Stimulated activated naive B cell treated with anti-CD40 and anti-IgM and Interleukin-4, amounts not matched to agents 10 μg/mL and 1 μg/mL and 100 μg/mL, for 72 hours (primary cell): ENCODE results near the gene ALOXE3.
"Not testable (repeated sequence)": the region's sequence is repeated elsewhere in the genome, so short reads cannot be mapped to it uniquely, and the experiment has no call there.

Experiments used
- ATAC-seq, 2 donors: fragments of 150-1000 bp; cut with Tn5 transposase; replicated peaks; 2 replicates each; pipeline ENCODE4 v1.10.0; 2021; ENCODE audit warnings: moderate library complexity in 1 of 2
- DNase-seq: peaks from one replicate; pipeline ENCODE4 v3.0.0; 2021
- H3K27ac Mint-ChIP-seq: one replicate; pipeline ENCODE4 v1.8.0; 2022; ENCODE audit warnings: mild to moderate bottlenecking, mixed read lengths
- H3K27me3 Mint-ChIP-seq, 2 donors: one replicate each; pipeline ENCODE4 v1.8.0; 2022; ENCODE audit warnings: mixed read lengths in 2 of 2
- H3K36me3 Mint-ChIP-seq, 2 donors: one replicate each; pipeline ENCODE4 v1.8.0; 2022; ENCODE audit warnings: mixed read lengths in 2 of 2, mild to moderate bottlenecking in 1 of 2
- H3K4me1 Mint-ChIP-seq, 2 donors: one replicate each; pipeline ENCODE4 v1.8.0; 2022; ENCODE audit warnings: mixed read lengths in 2 of 2, mild to moderate bottlenecking in 1 of 2
- H3K4me3 Mint-ChIP-seq, 2 donors: one replicate each; pipeline ENCODE4 v1.8.0; 2022; ENCODE audit warnings: mild to moderate bottlenecking in 2 of 2, mixed read lengths in 2 of 2, moderate library complexity in 1 of 2
- H3K9me3 Mint-ChIP-seq, 2 donors: one replicate each; pipeline ENCODE4 v1.8.0; 2022; ENCODE audit warnings: mixed read lengths in 2 of 2, mild to moderate bottlenecking in 1 of 2

ALOXE3 gene

DNA sequence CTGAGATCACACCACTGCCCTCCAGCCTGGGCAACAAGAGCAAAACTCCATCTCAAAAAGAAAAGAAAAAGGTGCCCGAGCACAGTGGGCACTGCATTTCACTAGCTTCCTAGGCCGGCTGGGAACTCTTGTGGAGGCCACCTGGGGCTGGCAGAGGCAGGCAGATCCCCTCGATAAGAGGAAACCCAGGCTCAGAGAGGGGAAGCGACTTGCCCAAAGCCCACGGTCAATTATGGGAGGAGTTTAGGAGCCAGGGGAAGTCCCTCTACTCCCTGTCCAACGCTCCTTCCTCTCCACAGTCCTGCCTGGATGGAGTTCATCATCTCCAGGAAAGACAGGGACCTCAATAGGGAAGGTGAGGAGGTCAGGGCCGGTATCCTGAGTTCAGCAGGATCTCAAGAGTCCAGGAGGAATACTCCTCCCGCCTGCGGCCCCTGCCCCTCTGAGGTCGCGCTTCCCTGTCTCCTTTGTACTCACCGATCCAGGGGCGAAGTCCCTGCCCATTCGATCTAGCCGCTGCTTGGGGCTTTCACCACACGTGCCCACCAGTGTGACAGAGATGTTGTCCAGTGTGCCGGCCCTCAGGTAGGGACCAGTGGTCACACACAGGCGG, 841 bp downstream of the ALOXE3 start:
- Mint-ChIP-seq H3K36me3 (peaks cover 5 to 20% of the 10 kb centered on the region in 2 donors), H3K4me1 (peaks cover 40 to 42% of the 10 kb centered on the region in 2 donors), H3K27me3 (peaks cover 57 to 77% of the 10 kb centered on the region in 2 donors), H3K4me3 (peak overlapping the region; percentile 90 to 98), H3K9me3 (no peaks in the 10 kb centered on the region), H3K27ac (no peak overlapping the region)
- ATAC-seq = no peak
- DNase-seq = no peak

DNA sequence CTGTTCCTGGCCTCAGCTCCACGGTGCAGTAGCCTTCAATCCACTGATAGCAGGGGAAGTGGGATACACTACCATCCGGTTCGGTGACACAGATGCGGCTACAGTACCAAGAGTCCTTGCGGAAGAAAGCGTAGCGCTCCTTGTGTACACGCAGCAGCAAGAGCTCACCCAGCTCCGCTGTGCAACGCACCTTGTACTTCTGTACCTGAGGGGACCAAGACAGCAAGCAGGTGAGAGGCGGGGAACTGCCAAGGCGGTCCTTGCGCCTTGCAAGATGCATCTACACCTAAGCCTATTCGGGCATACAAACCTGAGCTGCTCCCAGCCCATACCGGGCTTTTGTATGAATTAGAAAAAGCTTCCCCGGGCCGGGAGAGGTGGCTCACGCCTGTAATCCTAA, 1.5 kb downstream of the ALOXE3 start:
- Mint-ChIP-seq H3K36me3 (peaks cover 5 to 20% of the 10 kb centered on the region in 2 donors), H3K4me1 (peaks cover 37 to 39% of the 10 kb centered on the region in 2 donors), H3K4me3 (no peak overlapping the region), H3K27me3 (peaks cover 61 to 82% of the 10 kb centered on the region in 2 donors), H3K9me3 (no peaks in the 10 kb centered on the region), H3K27ac (no peak overlapping the region)
- DNase-seq (no peak), ATAC-seq (no peak)

DNA sequence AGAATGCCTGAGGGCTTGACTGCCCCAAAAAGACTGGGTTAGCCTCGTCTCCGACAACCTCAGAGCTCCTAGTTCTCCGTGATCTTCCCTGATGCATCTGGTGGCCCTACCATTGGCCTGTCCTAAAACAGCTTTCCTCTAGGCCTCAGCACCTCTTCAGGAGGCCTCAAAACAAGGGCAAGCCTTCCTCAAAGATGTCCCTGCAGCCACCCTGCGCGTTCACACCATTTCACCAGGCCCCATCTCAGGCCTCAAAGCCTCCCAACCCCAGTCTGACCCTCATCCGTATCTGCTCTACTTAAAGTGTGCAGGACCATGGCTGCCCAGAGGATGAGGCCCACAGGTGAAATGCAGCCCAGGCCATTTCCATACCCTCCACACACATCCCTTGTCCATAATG, 7.4 kb downstream of the ALOXE3 start:
- DNase-seq (no peak), ATAC-seq (no peak)
- Mint-ChIP-seq H3K4me3 (peak overlapping the region; percentile 26 to 41), H3K36me3 (no peaks in the 10 kb centered on the region), H3K27me3 (peaks cover 57 to 91% of the 10 kb centered on the region in 2 donors), H3K9me3 (no peaks in the 10 kb centered on the region), H3K27ac (peak overlapping the region; percentile 51), H3K4me1 (peaks cover 0 to 11% of the 10 kb centered on the region in 2 donors)

DNA sequence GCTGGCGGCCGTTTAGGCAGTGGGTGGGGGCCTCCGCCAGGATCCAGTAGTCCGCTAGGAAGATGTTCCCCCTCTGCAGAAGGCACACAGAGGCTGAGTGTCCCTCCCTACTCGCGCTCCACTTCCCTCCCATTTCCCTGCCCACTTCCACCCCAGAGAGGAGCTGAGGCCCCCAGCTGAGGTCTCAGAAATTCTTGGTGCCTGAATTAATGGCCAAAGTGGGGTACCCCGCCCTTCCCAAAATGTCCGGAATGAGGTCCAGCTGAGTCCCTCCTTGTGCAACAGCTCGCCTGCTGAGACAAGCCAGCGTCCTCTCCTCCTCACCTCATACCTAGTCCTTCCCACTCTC, 7.9 kb downstream of the ALOXE3 start:
- Mint-ChIP-seq H3K27me3 (peaks cover 52 to 89% of the 10 kb centered on the region in 2 donors), H3K36me3 (no peaks in the 10 kb centered on the region), H3K4me3 (peak overlapping the region in 1 of 2 donors; percentile 41), H3K27ac (no peak overlapping the region), H3K9me3 (no peaks in the 10 kb centered on the region), H3K4me1 (peaks cover 0 to 11% of the 10 kb centered on the region in 2 donors)
- DNase-seq (no peak), ATAC-seq (no peak)

DNA sequence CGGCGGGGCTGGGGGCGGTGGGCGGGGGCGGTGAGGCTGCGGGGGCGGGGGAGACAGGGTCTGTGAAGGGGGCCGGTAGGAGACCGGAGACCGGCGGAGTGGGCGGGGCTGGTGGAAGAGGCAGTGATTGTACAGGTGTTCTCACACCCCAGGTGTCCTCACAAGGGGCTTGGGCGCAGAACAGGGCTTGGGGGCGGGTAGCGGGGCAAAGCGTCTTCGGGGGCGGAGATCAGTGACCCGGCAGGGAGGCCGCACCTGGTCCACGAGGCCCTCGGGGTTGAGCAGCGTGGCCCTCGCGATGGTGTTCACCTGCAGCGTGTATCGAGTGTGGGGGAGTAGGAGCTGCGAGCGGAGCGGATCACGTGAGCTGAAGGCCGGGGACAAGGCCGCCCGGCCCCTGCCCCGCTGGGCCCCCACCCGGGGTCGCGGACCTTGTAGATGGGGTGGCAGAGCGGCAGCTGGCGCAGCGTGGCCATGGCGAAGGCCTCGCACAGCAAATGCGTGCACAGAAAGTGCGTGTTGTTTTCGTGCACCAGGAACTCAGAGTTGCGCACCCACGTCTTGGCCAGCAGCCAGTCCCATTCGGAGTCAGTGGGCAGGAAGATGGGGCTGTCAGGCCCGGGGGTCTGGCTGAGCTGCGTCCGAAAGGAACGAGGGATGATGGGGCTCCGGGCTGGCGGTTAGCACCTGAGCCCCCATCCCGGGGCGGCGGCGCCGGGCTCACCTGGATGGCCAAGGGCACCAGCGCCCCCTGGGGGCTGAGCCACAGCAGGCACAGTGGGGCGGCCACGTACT, 8.5 kb downstream of the ALOXE3 start:
- ATAC-seq (peak; percentile 98), DNase-seq (peak; percentile 60)
- Mint-ChIP-seq H3K36me3 (no peaks in the 10 kb centered on the region), H3K4me3 (peak overlapping the region; percentile 44 to 67), H3K9me3 (no peaks in the 10 kb centered on the region), H3K27me3 (peaks cover 46 to 83% of the 10 kb centered on the region in 2 donors), H3K27ac (no peak overlapping the region), H3K4me1 (peaks cover 0 to 11% of the 10 kb centered on the region in 2 donors)

DNA sequence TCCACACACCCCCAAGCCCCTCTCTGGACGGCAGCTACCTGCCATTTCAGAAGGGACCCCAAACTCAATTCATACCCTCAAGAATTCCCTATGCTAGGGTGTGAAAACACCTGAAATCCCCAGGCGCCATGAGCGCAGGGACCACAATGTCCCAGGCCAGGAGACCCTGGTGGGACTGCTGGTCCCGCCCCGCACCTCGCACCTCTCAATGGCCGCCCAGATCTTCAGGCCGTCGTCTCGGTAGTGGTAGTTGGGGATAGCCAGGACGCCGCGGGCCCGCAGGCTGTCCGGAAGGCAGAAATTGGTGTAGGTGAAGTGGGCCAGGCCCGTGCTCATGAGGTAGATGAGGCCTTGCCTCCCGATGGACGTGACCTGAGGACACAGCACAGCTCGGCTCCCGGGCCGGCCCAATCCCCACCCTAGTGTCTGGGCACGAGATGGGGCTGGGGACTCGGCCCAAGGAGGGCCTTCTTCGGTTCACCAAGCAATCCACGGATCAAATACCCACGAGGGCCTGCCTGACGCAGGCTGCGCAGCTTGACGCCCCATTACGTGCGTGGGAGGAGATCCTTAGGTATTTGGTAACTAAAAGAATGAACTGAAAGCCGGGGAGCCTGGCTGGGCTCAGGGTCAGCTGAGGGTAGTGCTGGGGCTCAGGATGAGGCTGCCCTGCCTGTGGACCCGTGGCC, 9.2 kb downstream of the ALOXE3 start:
- no peak for ATAC-seq

DNA sequence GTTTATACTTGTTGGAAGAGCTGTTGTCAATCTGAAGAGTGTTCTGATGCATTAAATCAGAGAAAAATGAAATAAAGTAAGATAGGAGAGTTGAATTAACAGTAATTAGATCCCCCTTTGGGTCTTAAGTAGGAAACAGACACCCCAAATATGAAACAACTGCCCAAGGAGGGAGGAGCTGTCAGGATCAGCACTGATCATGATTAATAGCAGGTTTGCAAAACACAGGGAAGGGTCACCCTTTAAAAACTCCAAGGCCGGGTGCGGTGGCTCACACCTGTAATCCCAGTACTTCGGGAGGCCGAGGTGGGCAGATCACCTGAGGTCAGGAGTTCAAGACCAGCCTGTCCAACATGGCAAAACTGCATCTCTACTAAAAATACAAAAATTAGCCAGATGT, 11.3 kb downstream of the ALOXE3 start:
- H3K36me3 Mint-ChIP-seq, ATAC-seq, H3K4me1 Mint-ChIP-seq, H3K4me3 Mint-ChIP-seq, H3K27ac Mint-ChIP-seq, DNase-seq, H3K9me3 Mint-ChIP-seq: not testable (repeated sequence)
- peaks cover 24 to 60% of the 10 kb centered on the region in 2 donors for H3K27me3 Mint-ChIP-seq

More for the DNA sequence above, 9.2 kb downstream of the ALOXE3 start:
- Mint-ChIP-seq H3K4me1 (peaks cover 0 to 11% of the 10 kb centered on the region in 2 donors), H3K9me3 (no peaks in the 10 kb centered on the region), H3K36me3 (no peaks in the 10 kb centered on the region), H3K27me3 (peaks cover 39 to 78% of the 10 kb centered on the region in 2 donors), H3K4me3 (no peak overlapping the region), H3K27ac (no peak overlapping the region)
- no peak for DNase-seq

DNA sequence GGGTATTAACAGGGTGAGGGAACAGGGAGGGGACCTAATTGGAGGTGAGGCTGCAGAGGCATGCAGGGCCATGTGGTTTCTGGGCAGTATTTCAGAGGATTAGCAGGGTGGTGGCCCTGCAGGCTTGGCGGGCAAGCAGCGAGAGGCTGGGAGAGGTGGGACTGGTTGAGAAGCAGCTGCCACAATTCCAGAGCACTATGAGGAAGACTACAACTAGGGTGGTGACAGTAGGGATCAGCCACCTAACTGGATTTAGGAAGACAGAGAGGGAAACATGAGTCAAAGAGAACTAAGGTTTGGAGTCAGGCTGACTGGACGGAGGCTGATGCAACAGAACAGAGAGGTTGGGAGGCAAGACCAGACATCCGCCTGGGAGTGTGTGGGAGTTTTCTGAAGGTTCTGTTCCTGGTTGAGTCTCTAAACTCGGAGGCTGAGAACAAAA, 12.3 kb downstream of the ALOXE3 start:
- Mint-ChIP-seq H3K4me3 (no peak overlapping the region), H3K27me3 (peaks cover 16 to 50% of the 10 kb centered on the region in 2 donors), H3K4me1 (peaks cover 0 to 6% of the 10 kb centered on the region in 2 donors), H3K36me3 (no peaks in the 10 kb centered on the region), H3K9me3 (no peaks in the 10 kb centered on the region), H3K27ac (no peak overlapping the region)
- DNase-seq (no peak), ATAC-seq (no peak)

DNA sequence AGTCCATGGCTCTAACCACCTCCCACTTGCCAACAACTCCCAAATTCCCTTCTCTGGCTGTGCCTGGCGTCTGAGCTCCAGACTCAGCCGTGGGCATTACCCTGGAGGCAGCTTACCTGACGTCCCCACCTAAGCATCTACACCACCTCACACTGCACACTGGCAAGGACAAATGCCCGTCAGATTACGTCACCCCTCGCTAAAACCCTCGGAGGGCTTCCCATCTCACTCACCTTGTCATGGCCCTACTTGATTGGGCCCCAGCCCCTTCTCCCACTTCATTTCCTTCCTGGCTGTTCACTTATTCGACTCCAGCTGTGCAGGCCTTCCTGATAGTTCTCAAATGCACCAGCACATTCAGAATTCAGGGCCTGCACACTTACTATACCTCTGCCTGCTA, 13.4 kb downstream of the ALOXE3 start:
- H3K27ac Mint-ChIP-seq = no peak overlapping the region
- peaks cover 9 to 41% of the 10 kb centered on the region in 2 donors for H3K27me3 Mint-ChIP-seq
- H3K4me3 Mint-ChIP-seq = no peak overlapping the region
- no peak for DNase-seq
- H3K9me3 Mint-ChIP-seq = no peaks in the 10 kb centered on the region
- no peaks in the 10 kb centered on the region for H3K4me1 Mint-ChIP-seq
- H3K36me3 Mint-ChIP-seq = no peaks in the 10 kb centered on the region
- ATAC-seq = no peak

DNA sequence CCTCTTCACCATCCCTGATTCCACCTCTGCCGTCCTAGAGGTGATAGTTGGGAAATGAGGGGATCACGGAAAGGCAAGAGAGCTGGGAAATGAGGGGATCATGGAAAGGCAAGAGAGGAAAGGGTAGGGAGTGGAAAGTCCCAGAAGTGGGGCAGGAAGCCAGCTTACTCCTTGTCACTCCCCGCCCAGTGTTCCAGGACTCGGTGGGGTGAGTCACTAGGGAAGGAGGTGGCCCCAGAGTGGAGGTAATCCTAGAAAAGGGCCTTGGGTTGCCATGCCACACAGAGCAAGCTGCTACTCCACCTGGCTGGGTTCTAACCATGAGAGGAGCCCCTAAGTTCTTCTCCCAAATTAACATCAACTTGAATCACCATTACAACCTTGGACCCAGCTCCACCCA, 14.8 kb downstream of the ALOXE3 start:
- no peaks in the 10 kb centered on the region for H3K9me3 Mint-ChIP-seq
- DNase-seq (no peak), ATAC-seq (no peak)
- H3K27ac Mint-ChIP-seq = no peak overlapping the region
- no peaks in the 10 kb centered on the region for H3K4me1 Mint-ChIP-seq
- no peaks in the 10 kb centered on the region for H3K36me3 Mint-ChIP-seq
- no peak overlapping the region for H3K4me3 Mint-ChIP-seq
- H3K27me3 Mint-ChIP-seq = peaks cover 3 to 28% of the 10 kb centered on the region in 2 donors

DNA sequence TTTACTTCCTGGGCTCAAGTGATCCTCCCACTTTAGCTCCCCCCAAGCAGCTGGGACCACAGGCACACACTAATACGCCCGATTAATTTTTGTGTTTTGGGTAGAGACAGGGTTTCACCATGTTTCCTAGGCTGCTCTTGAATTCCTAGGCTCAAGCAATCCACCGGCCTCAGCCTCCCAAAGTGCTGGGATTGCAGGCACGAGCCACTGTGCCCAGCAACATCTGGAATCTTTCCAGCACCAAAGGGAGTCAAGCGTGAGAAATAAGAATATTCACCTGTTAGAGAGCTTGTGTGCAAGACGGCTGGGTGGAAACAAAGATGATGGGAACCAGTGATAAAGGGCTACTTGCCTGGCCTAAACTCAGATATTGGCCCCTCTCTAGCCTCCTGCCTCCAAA, 16.6 kb downstream of the ALOXE3 start:
- Mint-ChIP-seq H3K27ac (no peak overlapping the region), H3K4me1 (no peaks in the 10 kb centered on the region), H3K36me3 (no peaks in the 10 kb centered on the region), H3K27me3 (peaks cover 3 to 22% of the 10 kb centered on the region in 2 donors), H3K9me3 (no peaks in the 10 kb centered on the region), H3K4me3 (no peak overlapping the region)
- no peak for DNase-seq
- no peak for ATAC-seq

DNA sequence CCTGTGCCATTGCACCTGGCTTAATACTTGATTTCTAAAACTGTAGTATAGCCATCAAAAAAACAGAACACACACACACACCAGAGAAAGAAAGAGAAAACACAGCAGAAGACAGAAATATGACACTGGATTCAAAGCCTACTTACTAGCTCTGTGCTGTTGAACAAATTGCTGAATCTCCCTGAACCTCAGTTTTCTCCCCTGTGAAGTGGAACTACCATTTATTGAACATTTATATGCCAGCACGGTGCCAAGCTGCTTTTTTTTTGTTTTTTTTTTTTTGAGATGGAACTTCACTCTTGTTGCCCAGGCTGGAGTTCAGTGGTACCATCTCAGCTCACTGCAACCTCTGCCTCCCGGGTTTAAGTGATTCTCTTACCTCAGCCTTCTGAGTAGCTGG, 17.6 kb downstream of the ALOXE3 start:
- no peak for DNase-seq
- no peaks in the 10 kb centered on the region for H3K36me3 Mint-ChIP-seq
- no peak overlapping the region for H3K27ac Mint-ChIP-seq
- H3K9me3 Mint-ChIP-seq = no peaks in the 10 kb centered on the region
- no peak for ATAC-seq
- no peak overlapping the region for H3K4me3 Mint-ChIP-seq
- H3K27me3 Mint-ChIP-seq = peaks cover 8 to 24% of the 10 kb centered on the region in 2 donors
- no peaks in the 10 kb centered on the region for H3K4me1 Mint-ChIP-seq

DNA sequence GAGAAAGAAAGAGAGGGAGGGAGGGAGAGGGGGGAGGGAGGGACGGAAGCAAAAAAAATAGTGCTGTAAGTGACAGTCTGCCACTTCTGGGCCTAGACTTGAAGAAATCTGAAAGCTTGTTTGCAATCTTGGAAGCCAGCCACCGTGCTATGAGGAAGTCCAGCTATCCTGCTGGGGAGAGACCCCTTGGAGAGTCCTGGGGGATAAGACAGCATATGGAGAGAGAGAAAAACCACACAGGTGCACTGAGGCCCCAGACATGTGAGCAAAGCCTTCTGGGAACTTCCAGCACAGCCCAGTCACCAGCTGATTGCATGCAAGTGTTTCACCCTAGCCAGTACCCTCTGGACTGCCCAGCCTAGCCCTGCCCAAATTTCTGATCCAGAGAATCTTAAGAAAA, 18.2 kb downstream of the ALOXE3 start:
- no peak for DNase-seq
- no peak for ATAC-seq
- Mint-ChIP-seq H3K9me3 (no peaks in the 10 kb centered on the region), H3K27me3 (peaks cover 12 to 30% of the 10 kb centered on the region in 2 donors), H3K27ac (no peak overlapping the region), H3K4me3 (no peak overlapping the region), H3K4me1 (no peaks in the 10 kb centered on the region), H3K36me3 (no peaks in the 10 kb centered on the region)

DNA sequence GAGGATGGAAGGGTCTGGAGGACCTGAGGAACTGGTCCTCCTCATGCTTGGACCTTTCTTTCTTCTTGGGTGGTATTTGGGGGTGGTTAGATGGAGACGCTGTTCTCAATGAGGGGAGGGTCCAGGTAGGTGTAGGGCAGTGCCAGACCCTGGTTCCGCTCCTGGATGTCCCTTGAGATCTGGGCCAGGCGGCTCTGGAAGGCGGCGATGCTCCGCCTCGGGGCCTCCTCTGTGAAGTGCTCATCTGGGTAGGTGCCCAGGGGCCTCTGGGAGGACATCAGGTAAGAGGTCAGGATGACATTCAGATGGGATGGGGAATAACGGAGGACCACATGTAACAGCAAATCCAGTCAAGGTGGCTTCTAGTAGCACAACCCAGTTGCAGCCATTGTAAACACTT, 21.8 kb downstream of the ALOXE3 start:
- H3K4me1 Mint-ChIP-seq = peaks cover 7 to 9% of the 10 kb centered on the region in 2 donors
- no peak overlapping the region for H3K4me3 Mint-ChIP-seq
- no peaks in the 10 kb centered on the region for H3K36me3 Mint-ChIP-seq
- no peak overlapping the region for H3K27ac Mint-ChIP-seq
- peaks cover 17 to 29% of the 10 kb centered on the region in 2 donors for H3K27me3 Mint-ChIP-seq
- no peak for DNase-seq
- no peaks in the 10 kb centered on the region for H3K9me3 Mint-ChIP-seq
- no peak for ATAC-seq
